Activated naive CD8-positive, alpha-beta T cell treated with anti-CD3 and anti-CD28 coated beads, Interleukin-2, amount 50 U/mL, for 24 hours (primary cell): ENCODE results near the gene UGT8.

Source experiments
- ATAC-seq: fragments of 150-1000 bp; cut with Tn5 transposase; one replicate; pipeline ENCODE4 v1.10.0; 2021
- DNase-seq: peaks from one replicate; pipeline ENCODE4 v3.0.0; 2021
- H3K27ac Mint-ChIP-seq: one replicate; pipeline ENCODE4 v1.8.0; 2021; ENCODE audit warnings: mild to moderate bottlenecking, mixed read lengths
- H3K27me3 Mint-ChIP-seq: one replicate; pipeline ENCODE4 v1.8.0; 2021; ENCODE audit warnings: mixed read lengths
- H3K36me3 Mint-ChIP-seq: one replicate; pipeline ENCODE4 v1.8.0; 2021; ENCODE audit warnings: low read depth, mixed read lengths
- H3K4me1 Mint-ChIP-seq: one replicate; pipeline ENCODE4 v1.8.0; 2021; ENCODE audit warnings: mixed read lengths
- H3K4me3 Mint-ChIP-seq: one replicate; pipeline ENCODE4 v1.8.0; 2021; ENCODE audit warnings: mild to moderate bottlenecking, moderate library complexity, mixed read lengths
- H3K9me3 Mint-ChIP-seq: one replicate; pipeline ENCODE4 v1.8.0; 2021; ENCODE audit warnings: mixed read lengths

Gene UGT8

DNA sequence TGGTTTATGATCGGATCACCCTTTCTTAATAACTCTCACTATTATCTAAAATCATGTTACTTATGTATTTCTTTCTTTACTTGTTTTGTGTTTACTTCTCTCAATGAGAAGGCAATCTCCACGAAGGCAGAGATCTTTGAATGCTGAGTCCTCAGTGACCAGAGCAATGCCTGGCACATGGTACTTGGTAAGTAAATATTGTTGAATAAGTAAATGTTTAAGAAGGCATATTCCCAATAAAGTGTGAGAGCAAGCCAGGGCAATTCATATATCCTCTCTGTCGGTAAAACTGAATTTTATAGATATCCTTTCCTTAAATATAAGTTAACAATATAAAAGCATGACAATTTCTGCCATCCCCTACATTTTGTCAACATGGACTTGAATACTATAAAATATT, 94.4 kb downstream of the UGT8 start:
- H3K9me3 Mint-ChIP-seq: no peaks in the 10 kb centered on the region
- no peak overlapping the region for H3K27ac Mint-ChIP-seq
- ATAC-seq: no peak
- peaks cover 3% of the 10 kb centered on the region for H3K27me3 Mint-ChIP-seq
- H3K36me3 Mint-ChIP-seq: no peaks in the 10 kb centered on the region
- no peak overlapping the region for H3K4me3 Mint-ChIP-seq
- peaks cover 3% of the 10 kb centered on the region for H3K4me1 Mint-ChIP-seq
- no peak for DNase-seq

DNA sequence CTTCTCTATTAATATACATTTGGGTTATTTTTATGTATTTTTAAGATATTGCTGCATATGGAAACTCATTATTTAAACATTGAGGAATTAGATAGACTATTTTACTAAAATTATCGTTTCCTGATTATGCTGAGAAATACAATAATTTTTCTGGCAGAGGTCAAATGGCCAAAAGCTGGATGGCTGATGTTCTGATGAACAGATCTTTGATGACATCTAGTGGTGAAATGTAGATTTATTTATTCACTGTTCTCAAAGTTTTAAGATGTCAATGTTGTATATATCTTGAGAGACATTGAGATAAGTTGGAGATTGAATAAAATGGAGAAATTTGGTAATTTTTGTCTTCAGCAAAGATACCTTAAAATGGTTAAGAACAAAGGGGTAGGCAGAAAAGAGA, 96.2 kb downstream of the UGT8 start:
- ATAC-seq (no peak), DNase-seq (no peak)
- no peaks in the 10 kb centered on the region for H3K9me3 Mint-ChIP-seq
- H3K27me3 Mint-ChIP-seq: peaks cover 4% of the 10 kb centered on the region
- no peak overlapping the region for H3K27ac Mint-ChIP-seq
- no peak overlapping the region for H3K4me3 Mint-ChIP-seq
- H3K36me3 Mint-ChIP-seq: no peaks in the 10 kb centered on the region
- H3K4me1 Mint-ChIP-seq: peaks cover 3% of the 10 kb centered on the region

DNA sequence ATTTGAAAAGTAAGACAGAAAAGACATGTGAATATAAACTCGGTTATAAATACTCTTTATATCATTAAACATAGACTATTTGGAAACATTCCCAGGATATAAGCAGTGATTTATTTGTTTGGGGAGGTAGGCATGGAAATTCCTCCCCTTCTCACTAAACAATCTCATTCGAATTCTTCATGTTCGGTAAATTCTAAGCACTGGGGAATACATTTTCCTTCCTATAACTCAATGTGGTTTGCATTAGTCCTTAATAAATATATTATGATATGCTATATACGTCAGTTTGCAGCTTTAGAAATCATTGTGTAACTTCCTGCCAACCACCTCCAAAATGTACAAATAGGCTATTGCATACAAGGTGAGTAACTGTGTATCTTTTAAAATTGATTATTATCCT, 99.6 kb downstream of the UGT8 start:
- peaks cover 5% of the 10 kb centered on the region for H3K27me3 Mint-ChIP-seq
- H3K4me3 Mint-ChIP-seq: no peak overlapping the region
- DNase-seq (no peak), ATAC-seq (no peak)
- H3K9me3 Mint-ChIP-seq: no peaks in the 10 kb centered on the region
- no peak overlapping the region for H3K27ac Mint-ChIP-seq
- H3K4me1 Mint-ChIP-seq: no peaks in the 10 kb centered on the region
- no peaks in the 10 kb centered on the region for H3K36me3 Mint-ChIP-seq

DNA sequence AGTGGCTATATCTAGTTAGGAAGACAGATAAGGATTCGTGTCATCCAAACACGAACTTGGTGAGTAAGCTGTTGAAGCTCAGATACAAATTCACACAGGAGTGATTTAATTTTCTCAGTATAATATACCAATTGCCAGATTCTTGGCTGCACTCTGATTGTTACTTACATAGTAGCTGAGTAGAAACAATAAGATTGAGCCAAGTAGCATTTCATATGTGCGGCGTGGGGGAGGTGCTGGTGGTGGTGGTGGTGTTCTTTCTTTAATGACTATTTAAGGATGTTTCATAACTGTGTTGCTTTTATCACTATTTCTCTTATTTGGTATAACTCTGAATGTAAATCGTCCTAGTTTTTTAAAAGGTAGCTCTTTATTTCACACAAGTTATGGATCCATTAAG, 102.9 kb downstream of the UGT8 start:
- Mint-ChIP-seq H3K27ac (no peak overlapping the region), H3K36me3 (no peaks in the 10 kb centered on the region)
- no peak for DNase-seq

DNA sequence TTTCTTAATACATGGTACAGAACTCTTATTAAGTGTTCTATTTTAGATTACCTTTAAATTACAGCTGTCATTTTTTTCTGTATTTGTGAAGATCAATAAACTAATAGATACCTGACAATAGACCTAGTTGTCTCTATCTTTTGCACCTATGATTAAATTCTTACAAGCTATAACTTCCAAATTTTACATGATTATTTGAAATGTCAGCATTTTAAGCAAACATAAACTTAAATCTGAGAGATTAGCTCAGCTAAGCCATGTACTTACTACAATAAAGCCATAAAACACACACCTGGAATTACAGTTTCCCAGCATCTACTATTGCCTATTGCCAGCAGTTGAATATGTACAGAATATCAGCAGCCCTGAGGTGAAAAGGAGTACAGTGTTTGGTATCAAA, 118.8 kb downstream of the UGT8 start:
- Mint-ChIP-seq H3K4me1 (no peaks in the 10 kb centered on the region), H3K4me3 (no peak overlapping the region), H3K9me3 (no peaks in the 10 kb centered on the region), H3K36me3 (no peaks in the 10 kb centered on the region), H3K27ac (no peak overlapping the region), H3K27me3 (peaks cover 2% of the 10 kb centered on the region)
- DNase-seq: no peak
- no peak for ATAC-seq

More for the DNA sequence above, 102.9 kb downstream of the UGT8 start:
- Mint-ChIP-seq H3K4me3 (no peak overlapping the region), H3K27me3 (peaks cover 4% of the 10 kb centered on the region), H3K4me1 (no peaks in the 10 kb centered on the region), H3K9me3 (no peaks in the 10 kb centered on the region)
- no peak for ATAC-seq

DNA sequence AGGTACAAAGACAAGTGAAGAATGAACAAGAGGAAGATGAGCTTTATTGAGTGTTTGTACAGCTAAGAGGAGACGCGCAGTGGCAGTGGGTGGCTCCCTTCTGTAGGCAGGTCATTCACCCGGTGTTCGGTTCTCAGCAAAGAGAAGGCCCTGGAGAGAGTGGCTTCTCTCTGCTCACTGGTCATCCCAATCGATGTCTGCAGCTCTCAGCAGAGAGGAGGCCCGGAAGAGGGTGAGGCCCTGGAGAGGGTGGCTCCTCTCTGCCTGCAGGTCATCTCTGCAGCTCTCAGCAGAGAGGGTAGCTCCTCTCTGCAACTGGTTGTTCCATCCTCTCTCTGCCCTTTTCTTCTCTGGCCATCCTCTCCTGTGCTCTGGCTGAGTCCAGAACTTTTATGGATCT, 126.5 kb downstream of the UGT8 start:
- H3K9me3 Mint-ChIP-seq: no peaks in the 10 kb centered on the region
- DNase-seq (no peak), ATAC-seq (no peak)
- H3K4me1 Mint-ChIP-seq: no peaks in the 10 kb centered on the region
- H3K36me3 Mint-ChIP-seq: no peaks in the 10 kb centered on the region
- no peak overlapping the region for H3K4me3 Mint-ChIP-seq
- no peaks in the 10 kb centered on the region for H3K27me3 Mint-ChIP-seq
- H3K27ac Mint-ChIP-seq: no peak overlapping the region

DNA sequence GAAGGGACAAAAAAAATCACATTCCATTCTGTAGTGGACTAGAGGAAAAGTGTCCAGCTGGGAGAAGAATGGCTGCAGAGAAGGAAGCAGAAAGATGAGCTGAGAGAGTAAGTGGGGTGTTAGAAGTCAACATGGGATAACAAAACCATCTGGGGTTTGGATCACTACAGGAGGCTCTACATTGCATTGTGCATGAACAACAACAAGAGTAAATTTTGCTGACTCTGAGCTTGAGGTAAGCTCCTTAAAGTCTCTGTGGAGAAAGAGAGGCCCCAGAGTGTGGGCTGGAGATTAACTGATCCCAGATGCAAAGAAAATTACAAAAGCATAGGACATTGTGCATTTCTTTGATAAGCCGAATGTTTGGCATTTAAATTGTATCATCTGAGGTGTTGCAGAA, 128.9 kb downstream of the UGT8 start:
- no peak for ATAC-seq
- Mint-ChIP-seq H3K27me3 (no peaks in the 10 kb centered on the region), H3K27ac (no peak overlapping the region), H3K9me3 (no peaks in the 10 kb centered on the region), H3K4me3 (no peak overlapping the region), H3K36me3 (no peaks in the 10 kb centered on the region), H3K4me1 (no peaks in the 10 kb centered on the region)
- DNase-seq: no peak
